Measurements from ENCODE around the gene PPP6R3. TPM values are rescaled to one million over a fixed set of nuclear protein-coding genes. Genes with fewer than 3 reads are reported as not detected.

PPP6R3 gene
- total RNA-seq, 1 experiment from 2014 or later: 138 TPM

DNA sequence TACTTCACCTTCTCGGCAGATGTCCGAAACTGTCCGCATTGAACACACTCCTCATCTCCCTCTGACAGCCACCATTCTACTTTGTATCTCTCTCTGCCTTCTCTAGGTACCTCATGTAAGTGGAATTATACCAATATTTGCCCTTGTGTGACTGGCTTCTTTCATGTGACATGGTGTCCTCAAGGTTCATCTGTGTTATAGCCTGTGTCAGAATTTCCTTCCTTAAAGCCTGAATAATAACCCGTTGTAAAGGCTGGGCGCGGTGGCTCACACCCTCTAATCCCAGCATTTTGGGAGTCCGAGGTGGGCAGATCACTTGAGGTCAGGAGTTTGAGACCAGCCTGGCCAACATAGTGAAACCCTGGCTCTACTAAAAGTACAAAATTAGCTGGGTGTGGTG is 40.4 kb upstream of the PPP6R3 start:
- TF ChIP-seq, protein P1, sequence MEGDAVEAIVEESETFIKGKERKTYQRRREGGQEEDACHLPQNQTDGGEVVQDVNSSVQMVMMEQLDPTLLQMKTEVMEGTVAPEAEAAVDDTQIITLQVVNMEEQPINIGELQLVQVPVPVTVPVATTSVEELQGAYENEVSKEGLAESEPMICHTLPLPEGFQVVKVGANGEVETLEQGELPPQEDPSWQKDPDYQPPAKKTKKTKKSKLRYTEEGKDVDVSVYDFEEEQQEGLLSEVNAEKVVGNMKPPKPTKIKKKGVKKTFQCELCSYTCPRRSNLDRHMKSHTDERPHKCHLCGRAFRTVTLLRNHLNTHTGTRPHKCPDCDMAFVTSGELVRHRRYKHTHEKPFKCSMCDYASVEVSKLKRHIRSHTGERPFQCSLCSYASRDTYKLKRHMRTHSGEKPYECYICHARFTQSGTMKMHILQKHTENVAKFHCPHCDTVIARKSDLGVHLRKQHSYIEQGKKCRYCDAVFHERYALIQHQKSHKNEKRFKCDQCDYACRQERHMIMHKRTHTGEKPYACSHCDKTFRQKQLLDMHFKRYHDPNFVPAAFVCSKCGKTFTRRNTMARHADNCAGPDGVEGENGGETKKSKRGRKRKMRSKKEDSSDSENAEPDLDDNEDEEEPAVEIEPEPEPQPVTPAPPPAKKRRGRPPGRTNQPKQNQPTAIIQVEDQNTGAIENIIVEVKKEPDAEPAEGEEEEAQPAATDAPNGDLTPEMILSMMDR (conservative IDR thresholded peaks at IDR 0.05): no peak
- no CpG with 5 or more reads among the region's 7 CpGs for WGBS (ENCODE audit: extremely low coverage, insufficient read length, low lambda C conversion rate)
- H3K56ac ChIP-seq (ENCODE audit: insufficient read length, low read depth, low read length): no peak overlapping the region

More for the DNA sequence above, 40.4 kb upstream of the PPP6R3 start:
- H3K27ac Mint-ChIP-seq: no peak overlapping the region
- Histone ChIP-seq H3K18ac (ENCODE audit: insufficient read length, low read depth, low read length) (no peak overlapping the region), H3K79me2 (ENCODE audit: insufficient read depth, low read length) (no peaks in the 10 kb centered on the region), H2BK20ac (ENCODE audit: low read depth, low read length, poor library complexity, severe bottlenecking) (no peak overlapping the region), H3K79me1 (ENCODE audit: insufficient read depth, low read depth, low read length, poor library complexity, severe bottlenecking) (no peaks in the 10 kb centered on the region), H3K23me2 (ENCODE audit: insufficient read length, low read depth, low read length, poor library complexity, severe bottlenecking) (no peaks in the 10 kb centered on the region), H4K5ac (ENCODE audit: insufficient read length, low read depth, low read length) (no peak overlapping the region), H3K27ac (ENCODE audit: insufficient read length, low read depth, low read length) (no peak overlapping the region), H3T11ph (ENCODE audit: low read length) (no peak overlapping the region), H4K8ac (replicated peaks; ENCODE audit: insufficient read length, low read depth, low read length) (no peak overlapping the region), H4K20me1 (ENCODE audit: control insufficient read depth, insufficient read depth, insufficient read length) (no peaks in the 10 kb centered on the region), H2BK15ac (ENCODE audit: low read depth, low read length) (no peak overlapping the region), H2BK12ac (ENCODE audit: insufficient read length, low read depth, low read length) (no peak overlapping the region), H2AK5ac (ENCODE audit: insufficient read length, low read length) (no peak overlapping the region), H3K27me3 (ENCODE audit: insufficient read depth, low read length) (no peaks in the 10 kb centered on the region), H2BK120ac (ENCODE audit: low read depth, low read length, poor library complexity, severe bottlenecking) (no peak overlapping the region), H3K4me1 (ENCODE audit: insufficient read depth, low read length) (no peaks in the 10 kb centered on the region), H3K9ac (ENCODE audit: extremely low read depth, insufficient read length, low read length) (no peak overlapping the region), H3K4me2 (ENCODE audit: insufficient read depth, insufficient read length, low read length) (no peak overlapping the region), H4K91ac (ENCODE audit: insufficient read length, low read depth, low read length) (no peak overlapping the region), H3K23ac (ENCODE audit: insufficient read length, low read depth, low read length) (no peak overlapping the region), H3K14ac (ENCODE audit: insufficient read depth, low read length) (no peak overlapping the region), H2AFZ (ENCODE audit: low read length) (no peak overlapping the region), H3K4ac (ENCODE audit: low read depth, low read length) (no peak overlapping the region), H2BK5ac (ENCODE audit: insufficient read length, low read length) (no peak overlapping the region), H3K9me3 (ENCODE audit: control insufficient read depth, low read depth, low read length) (no peaks in the 10 kb centered on the region)
- no peak overlapping the region for H3K4me3 Mint-ChIP-seq
- peaks cover 21 to 47% (median 44%) of the 10 kb centered on the region in 3 experiments; a peak in 6 of 7 replicates for H3K36me3 Mint-ChIP-seq (ENCODE audit: insufficient read depth in 1 of 3, low read depth in 3 of 3)
- DNase-seq: no peak
- H3K27me3 Mint-ChIP-seq (ENCODE audit: low read depth): no peaks in the 10 kb centered on the region
- H3K4me1 Mint-ChIP-seq: no peaks in the 10 kb centered on the region
- H3K9me3 Mint-ChIP-seq: no peaks in the 10 kb centered on the region

Data from H9 (cell line).